ENCODE data around the gene LY6G6C. TPM values are rescaled to one million over a fixed set of nuclear protein-coding genes. Genes with fewer than 3 reads are reported as not detected.

Gene LY6G6C
- total and polyA plus RNA-seq, 2 of the 13 experiments (the other 11 are each of a cell fraction or from before 2014, with no cell fraction given), result 0.15 TPM; not detected in 1

DNA sequence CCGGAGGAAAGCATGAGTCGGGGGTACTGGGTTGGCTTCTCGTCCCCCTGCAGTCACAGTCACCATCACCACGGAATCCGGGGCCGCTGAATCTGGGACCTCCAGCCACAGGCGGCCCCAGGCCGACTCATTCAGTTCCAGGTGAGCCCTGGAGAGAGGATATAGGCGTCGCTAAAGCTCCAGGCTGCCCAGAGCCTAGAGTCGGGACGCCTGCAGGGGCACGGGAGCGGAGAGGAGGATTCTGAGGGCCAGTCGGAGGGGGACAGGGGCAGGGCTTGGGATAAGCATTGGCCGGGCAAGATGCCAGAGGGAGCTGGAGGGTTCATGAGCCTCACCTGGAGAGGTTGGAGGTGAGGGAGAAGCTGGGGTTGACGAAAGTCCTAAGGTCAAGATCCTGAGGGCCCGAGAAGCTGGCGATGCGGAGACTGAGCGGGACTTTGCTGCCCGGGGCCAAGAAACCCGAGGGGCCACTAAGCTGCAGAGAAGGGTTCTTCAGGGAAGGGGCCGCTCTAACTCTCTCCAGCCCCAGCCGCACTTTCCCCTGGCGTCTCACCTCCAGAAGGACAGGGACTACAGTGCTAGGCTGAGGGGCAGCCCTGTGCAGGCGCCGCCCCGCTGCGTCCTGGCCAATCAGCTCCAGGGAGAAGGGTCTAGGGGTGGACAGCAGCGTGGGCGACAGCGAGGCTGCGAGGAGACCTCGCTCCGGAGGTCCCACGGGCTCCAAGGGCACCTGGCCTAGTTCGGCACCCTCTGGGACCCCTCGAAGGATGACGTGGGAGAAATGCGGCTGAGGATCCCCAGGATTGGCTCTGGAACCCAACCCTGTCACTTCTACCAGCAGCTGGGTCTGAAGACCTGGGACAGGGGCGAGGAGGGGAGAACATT lies 44.6 kb upstream of the LY6G6C start (continued):
- TF ChIP-seq ZNF776 (CRISPR knock-in tag; IDR thresholded peaks at IDR 0.05) (0 out of 2 replicates have a peak, but pooled peaks have one; percentile 64), CREB1 (IDR thresholded peaks at IDR 0.05) (peak; percentile 33; the same call in 1 of the 2 replicates), CREB1 (CRISPR knock-in tag; IDR thresholded peaks at IDR 0.05) (no peak), MYC (CRISPR knock-in tag; IDR thresholded peaks at IDR 0.05; ENCODE audit: borderline replicate concordance) (peak; percentile 60; the same call in 1 of the 2 replicates), TARDBP (CRISPR knock-in tag; IDR thresholded peaks at IDR 0.05) (no peak), POGZ (CRISPR knock-in tag; IDR thresholded peaks at IDR 0.05) (0 out of 2 replicates have a peak, but pooled peaks have one; percentile 53), ZNF720 (CRISPR knock-in tag; IDR thresholded peaks at IDR 0.05) (no peak), ZFX (CRISPR knock-in tag; IDR thresholded peaks at IDR 0.05; ENCODE audit: low read depth) (peak; percentile 45; the same call in 1 of the 2 replicates), HOXD1 (CRISPR knock-in tag; IDR thresholded peaks at IDR 0.05) (0 out of 2 replicates have a peak, but pooled peaks have one; percentile 48)
- TF ChIP-seq, protein P1, sequence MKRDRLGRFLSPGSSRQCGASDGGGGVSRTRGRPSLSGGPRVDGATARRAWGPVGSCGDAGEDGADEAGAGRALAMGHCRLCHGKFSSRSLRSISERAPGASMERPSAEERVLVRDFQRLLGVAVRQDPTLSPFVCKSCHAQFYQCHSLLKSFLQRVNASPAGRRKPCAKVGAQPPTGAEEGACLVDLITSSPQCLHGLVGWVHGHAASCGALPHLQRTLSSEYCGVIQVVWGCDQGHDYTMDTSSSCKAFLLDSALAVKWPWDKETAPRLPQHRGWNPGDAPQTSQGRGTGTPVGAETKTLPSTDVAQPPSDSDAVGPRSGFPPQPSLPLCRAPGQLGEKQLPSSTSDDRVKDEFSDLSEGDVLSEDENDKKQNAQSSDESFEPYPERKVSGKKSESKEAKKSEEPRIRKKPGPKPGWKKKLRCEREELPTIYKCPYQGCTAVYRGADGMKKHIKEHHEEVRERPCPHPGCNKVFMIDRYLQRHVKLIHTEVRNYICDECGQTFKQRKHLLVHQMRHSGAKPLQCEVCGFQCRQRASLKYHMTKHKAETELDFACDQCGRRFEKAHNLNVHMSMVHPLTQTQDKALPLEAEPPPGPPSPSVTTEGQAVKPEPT (CRISPR knock-in tag; IDR thresholded peaks at IDR 0.05; ENCODE audit: low read depth), result peak; percentile 53; the same call in 1 of the 2 replicates
- TF ChIP-seq, protein P2, sequence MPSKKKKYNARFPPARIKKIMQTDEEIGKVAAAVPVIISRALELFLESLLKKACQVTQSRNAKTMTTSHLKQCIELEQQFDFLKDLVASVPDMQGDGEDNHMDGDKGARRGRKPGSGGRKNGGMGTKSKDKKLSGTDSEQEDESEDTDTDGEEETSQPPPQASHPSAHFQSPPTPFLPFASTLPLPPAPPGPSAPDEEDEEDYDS (CRISPR knock-in tag; IDR thresholded peaks at IDR 0.05), result peak; percentile 94
- TF ChIP-seq, protein P3, sequence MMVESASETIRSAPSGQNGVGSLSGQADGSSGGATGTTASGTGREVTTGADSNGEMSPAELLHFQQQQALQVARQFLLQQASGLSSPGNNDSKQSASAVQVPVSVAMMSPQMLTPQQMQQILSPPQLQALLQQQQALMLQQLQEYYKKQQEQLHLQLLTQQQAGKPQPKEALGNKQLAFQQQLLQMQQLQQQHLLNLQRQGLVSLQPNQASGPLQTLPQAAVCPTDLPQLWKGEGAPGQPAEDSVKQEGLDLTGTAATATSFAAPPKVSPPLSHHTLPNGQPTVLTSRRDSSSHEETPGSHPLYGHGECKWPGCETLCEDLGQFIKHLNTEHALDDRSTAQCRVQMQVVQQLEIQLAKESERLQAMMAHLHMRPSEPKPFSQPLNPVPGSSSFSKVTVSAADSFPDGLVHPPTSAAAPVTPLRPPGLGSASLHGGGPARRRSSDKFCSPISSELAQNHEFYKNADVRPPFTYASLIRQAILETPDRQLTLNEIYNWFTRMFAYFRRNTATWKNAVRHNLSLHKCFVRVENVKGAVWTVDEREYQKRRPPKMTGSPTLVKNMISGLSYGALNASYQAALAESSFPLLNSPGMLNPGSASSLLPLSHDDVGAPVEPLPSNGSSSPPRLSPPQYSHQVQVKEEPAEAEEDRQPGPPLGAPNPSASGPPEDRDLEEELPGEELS (CRISPR knock-in tag; IDR thresholded peaks at IDR 0.05), result no peak
- TF ChIP-seq, protein P4, sequence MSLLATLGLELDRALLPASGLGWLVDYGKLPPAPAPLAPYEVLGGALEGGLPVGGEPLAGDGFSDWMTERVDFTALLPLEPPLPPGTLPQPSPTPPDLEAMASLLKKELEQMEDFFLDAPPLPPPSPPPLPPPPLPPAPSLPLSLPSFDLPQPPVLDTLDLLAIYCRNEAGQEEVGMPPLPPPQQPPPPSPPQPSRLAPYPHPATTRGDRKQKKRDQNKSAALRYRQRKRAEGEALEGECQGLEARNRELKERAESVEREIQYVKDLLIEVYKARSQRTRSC (CRISPR knock-in tag; IDR thresholded peaks at IDR 0.05; ENCODE audit: low read depth), result no peak
- TF ChIP-seq, protein P5, sequence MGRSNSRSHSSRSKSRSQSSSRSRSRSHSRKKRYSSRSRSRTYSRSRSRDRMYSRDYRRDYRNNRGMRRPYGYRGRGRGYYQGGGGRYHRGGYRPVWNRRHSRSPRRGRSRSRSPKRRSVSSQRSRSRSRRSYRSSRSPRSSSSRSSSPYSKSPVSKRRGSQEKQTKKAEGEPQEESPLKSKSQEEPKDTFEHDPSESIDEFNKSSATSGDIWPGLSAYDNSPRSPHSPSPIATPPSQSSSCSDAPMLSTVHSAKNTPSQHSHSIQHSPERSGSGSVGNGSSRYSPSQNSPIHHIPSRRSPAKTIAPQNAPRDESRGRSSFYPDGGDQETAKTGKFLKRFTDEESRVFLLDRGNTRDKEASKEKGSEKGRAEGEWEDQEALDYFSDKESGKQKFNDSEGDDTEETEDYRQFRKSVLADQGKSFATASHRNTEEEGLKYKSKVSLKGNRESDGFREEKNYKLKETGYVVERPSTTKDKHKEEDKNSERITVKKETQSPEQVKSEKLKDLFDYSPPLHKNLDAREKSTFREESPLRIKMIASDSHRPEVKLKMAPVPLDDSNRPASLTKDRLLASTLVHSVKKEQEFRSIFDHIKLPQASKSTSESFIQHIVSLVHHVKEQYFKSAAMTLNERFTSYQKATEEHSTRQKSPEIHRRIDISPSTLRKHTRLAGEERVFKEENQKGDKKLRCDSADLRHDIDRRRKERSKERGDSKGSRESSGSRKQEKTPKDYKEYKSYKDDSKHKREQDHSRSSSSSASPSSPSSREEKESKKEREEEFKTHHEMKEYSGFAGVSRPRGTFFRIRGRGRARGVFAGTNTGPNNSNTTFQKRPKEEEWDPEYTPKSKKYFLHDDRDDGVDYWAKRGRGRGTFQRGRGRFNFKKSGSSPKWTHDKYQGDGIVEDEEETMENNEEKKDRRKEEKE (IDR thresholded peaks at IDR 0.05), result no peak

All from HepG2 (cell line).